Measurements from ENCODE around the gene CPEB3. TPM values are rescaled to one million over a fixed set of nuclear protein-coding genes. Genes with fewer than 3 reads are reported as not detected.

The CPEB3 gene
- total and polyA plus RNA-seq, 2 donors (not counting 3 experiments of a cell fraction or from before 2014, with no cell fraction given): 0.80 to 2.2 TPM

DNA sequence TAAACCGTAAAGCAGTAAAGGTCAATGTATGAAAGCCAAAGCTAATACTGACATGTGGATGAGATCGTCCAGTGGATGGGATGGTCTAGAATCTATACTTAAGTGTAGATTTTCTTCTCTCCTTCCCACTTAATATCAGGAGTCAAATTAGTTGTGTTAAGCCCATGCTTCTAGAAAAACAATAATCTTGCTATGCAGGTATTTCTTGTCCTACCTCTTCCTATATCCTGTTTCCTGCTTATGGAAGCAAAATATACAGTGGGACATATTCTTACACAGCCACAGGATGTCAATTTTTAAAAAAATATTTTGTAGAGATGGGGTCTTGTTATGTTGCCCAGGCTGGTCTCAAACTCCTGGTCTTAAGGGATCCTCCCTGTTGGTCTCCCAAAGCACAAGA, 27.5 kb downstream of the CPEB3 start:
- intact Hi-C loops (cut with micrococcal nuclease) (no loop called here), dilution Hi-C loops (cut with MboI; ENCODE audit: extremely low pct_ligation_motif_present, low sequenced_read_pairs) (no loop called here)
- no TSS peak for BruUV-seq (replicated peaks)
- H3K9me3 ChIP-seq (replicated peaks; ENCODE audit: control insufficient read depth, insufficient read depth, low read length): no peaks in the 10 kb centered on the region
- H3K4me2 ChIP-seq (ENCODE audit: insufficient read depth, low read length): no peak overlapping the region
- no peak for TF ChIP-seq MYC (IDR thresholded peaks at IDR 0.05; ENCODE audit: low read depth, low read length)
- no peak for TF ChIP-seq CTCF (IDR thresholded peaks at IDR 0.05; ENCODE audit: extremely low read depth in 1 of 2, insufficient read depth in 1 of 2, low read depth in 1 of 2, low read length in 2 of 2)
- TF ChIP-seq EZH2 (IDR thresholded peaks at IDR 0.05; ENCODE audit: borderline replicate concordance, low read depth, low read length, severe bottlenecking): no peak
- no peak for TF ChIP-seq JUN (IDR thresholded peaks at IDR 0.05; ENCODE audit: borderline replicate concordance, insufficient read depth, insufficient read length, low read depth)
- TF ChIP-seq, protein P1, sequence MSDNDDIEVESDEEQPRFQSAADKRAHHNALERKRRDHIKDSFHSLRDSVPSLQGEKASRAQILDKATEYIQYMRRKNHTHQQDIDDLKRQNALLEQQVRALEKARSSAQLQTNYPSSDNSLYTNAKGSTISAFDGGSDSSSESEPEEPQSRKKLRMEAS (IDR thresholded peaks at IDR 0.05; ENCODE audit: insufficient read depth, insufficient read length): no peak
- no peak for TF ChIP-seq POLR2A (IDR thresholded peaks at IDR 0.05; ENCODE audit: low read depth, low read length)
- no peak for TF ChIP-seq POLR2AphosphoS5 (IDR thresholded peaks at IDR 0.05; ENCODE audit: insufficient read depth, low read depth, low read length)
- no peak for TF ChIP-seq FOS (IDR thresholded peaks at IDR 0.05; ENCODE audit: borderline replicate concordance, insufficient read depth, low read length)
- TF ChIP-seq GATA2 (IDR thresholded peaks at IDR 0.05; ENCODE audit: insufficient read depth, insufficient read length, low read depth, low read length): no peak
- H3K4me1 ChIP-seq (ENCODE audit: control insufficient read depth, extremely low read depth, insufficient read depth, low read length): no peaks in the 10 kb centered on the region
- FAIRE-seq (no peak), DNase-seq (ENCODE audit: low read depth, low spot score) (no peak)
- POLR2A ChIA-PET: no interaction called here
- CTCF ChIA-PET: interaction anchor here (2.8 kb wide), 1 partner anchor 9 kb away, joined by 12 read pairs; no protein-coding TSS in a partner anchor
- no peak overlapping the region for H3K9ac ChIP-seq (replicated peaks; ENCODE audit: extremely low read depth, insufficient read depth, low read length)
- H3K79me2 ChIP-seq (ENCODE audit: control insufficient read depth, insufficient read depth, low read length): no peaks in the 10 kb centered on the region
- H2AFZ ChIP-seq (ENCODE audit: low read depth, low read length): no peak overlapping the region
- no peak overlapping the region for H3K4me3 ChIP-seq (replicated peaks in 1 of 3; ENCODE audit: insufficient read depth in 1 of 3, low read depth in 1 of 3, low read length in 3 of 3)
- H3K27me3 ChIP-seq (ENCODE audit: control insufficient read depth in 2 of 2, insufficient read depth in 2 of 2, low read length in 2 of 2): no peaks in the 10 kb centered on the region
- H4K20me1 ChIP-seq (replicated peaks; ENCODE audit: control insufficient read depth, extremely low read depth, insufficient read depth, low read length): no peaks in the 10 kb centered on the region
- no peak overlapping the region for H3K27ac ChIP-seq (ENCODE audit: insufficient read depth, low read depth, low read length)
- H3K36me3 ChIP-seq (ENCODE audit: control insufficient read depth in 2 of 2, extremely low read depth in 1 of 2, insufficient read depth in 2 of 2, low read length in 2 of 2): no peaks in the 10 kb centered on the region
- no peaks in the 10 kb centered on the region for H3K9me1 ChIP-seq (replicated peaks; ENCODE audit: control insufficient read depth, extremely low read depth, insufficient read depth, low read length)

Data from endothelial cell of umbilical vein (primary cell).